Kidney epithelial cell (primary cell): ENCODE data around the gene MS4A4E. TPM values are rescaled to one million over a fixed set of nuclear protein-coding genes. Genes with fewer than 3 reads are reported as not detected.
"Not testable (repeated sequence)": the region's sequence is repeated elsewhere in the genome, so short reads cannot be mapped to it uniquely, and the experiment has no call there.

Source experiments
- DNase-seq: peaks from one replicate; pipeline ENCODE4 v3.0.0-alpha.2; 2010; ENCODE audit warnings: low read depth
- H3K27me3 ChIP-seq: 2 replicates; pipeline ENCODE4 v1.6.0; 2011; ENCODE audit warnings: low read length; ENCODE audit not compliant: control insufficient read depth, insufficient read depth
- H3K36me3 ChIP-seq: 2 replicates; pipeline ENCODE4 v1.5.1; 2011; ENCODE audit warnings: low read length; ENCODE audit not compliant: control insufficient read depth, insufficient read depth
- H3K4me3 ChIP-seq: 2 replicates; pipeline ENCODE4 v1.5.1; 2011; ENCODE audit warnings: low read depth, mild to moderate bottlenecking, control low read depth, low read length
- total RNA-seq: library from RNA; depleted of rRNA; stranded (reverse); fragments of >200 nt; gene quantifications from 2 replicates; pipeline ENCODE4 v1.2.3, GENCODE V29; 2015
- TF ChIP-seq, protein P1 (sequence below): IDR thresholded peaks from 2 replicates; pipeline ENCODE4 v1.5.1; 2011; ENCODE audit warnings: mild to moderate bottlenecking, moderate library complexity, low read length, control low read depth, inconsistent platforms; ENCODE audit not compliant: insufficient read depth, poor library complexity, severe bottlenecking

Gene MS4A4E
- total RNA-seq, 1 donor from 2014 or later: not detected

DNA sequence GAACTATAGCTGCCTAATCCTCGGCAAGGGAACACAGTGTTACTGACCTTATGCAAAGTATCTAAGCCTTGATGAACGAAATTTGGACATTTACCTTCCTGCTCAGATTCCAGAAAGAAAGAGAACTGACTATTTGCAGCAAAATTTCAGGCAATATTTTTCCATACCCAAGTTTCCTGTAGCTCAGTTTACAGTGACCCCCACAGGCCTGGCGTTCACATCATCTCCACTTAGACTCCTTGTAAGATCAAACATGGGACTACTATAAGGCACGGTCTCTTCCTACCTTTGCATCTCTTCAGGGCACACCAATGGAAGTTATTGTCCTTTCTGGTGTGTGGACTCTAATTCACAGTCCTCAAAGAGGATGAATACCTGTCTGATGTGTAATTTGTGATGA lies 81.2 kb downstream of the MS4A4E start:
- H3K36me3 ChIP-seq: no peaks in the 10 kb centered on the region
- no peaks in the 10 kb centered on the region for H3K27me3 ChIP-seq
- no peak for DNase-seq
- no peak overlapping the region for H3K4me3 ChIP-seq
- TF ChIP-seq, protein P1, sequence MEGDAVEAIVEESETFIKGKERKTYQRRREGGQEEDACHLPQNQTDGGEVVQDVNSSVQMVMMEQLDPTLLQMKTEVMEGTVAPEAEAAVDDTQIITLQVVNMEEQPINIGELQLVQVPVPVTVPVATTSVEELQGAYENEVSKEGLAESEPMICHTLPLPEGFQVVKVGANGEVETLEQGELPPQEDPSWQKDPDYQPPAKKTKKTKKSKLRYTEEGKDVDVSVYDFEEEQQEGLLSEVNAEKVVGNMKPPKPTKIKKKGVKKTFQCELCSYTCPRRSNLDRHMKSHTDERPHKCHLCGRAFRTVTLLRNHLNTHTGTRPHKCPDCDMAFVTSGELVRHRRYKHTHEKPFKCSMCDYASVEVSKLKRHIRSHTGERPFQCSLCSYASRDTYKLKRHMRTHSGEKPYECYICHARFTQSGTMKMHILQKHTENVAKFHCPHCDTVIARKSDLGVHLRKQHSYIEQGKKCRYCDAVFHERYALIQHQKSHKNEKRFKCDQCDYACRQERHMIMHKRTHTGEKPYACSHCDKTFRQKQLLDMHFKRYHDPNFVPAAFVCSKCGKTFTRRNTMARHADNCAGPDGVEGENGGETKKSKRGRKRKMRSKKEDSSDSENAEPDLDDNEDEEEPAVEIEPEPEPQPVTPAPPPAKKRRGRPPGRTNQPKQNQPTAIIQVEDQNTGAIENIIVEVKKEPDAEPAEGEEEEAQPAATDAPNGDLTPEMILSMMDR: no peak

- Histone ChIP-seq H3K27me3 (no peaks in the 10 kb centered on the region), H3K4me3 (no peak overlapping the region), H3K36me3 (no peaks in the 10 kb centered on the region)
- DNase-seq: no peak
- TF ChIP-seq, protein P1: no peak
These were observed 81.8 kb downstream of the MS4A4E start for GRCh38 chr11:60161107-60161506.

GRCh38 chr11:60159868-60160267 lies 83.1 kb downstream of the MS4A4E start:
- H3K36me3 ChIP-seq: no peaks in the 10 kb centered on the region
- TF ChIP-seq, protein P1: no peak
- H3K27me3 ChIP-seq: no peaks in the 10 kb centered on the region
- DNase-seq: no peak
- no peak overlapping the region for H3K4me3 ChIP-seq

DNA sequence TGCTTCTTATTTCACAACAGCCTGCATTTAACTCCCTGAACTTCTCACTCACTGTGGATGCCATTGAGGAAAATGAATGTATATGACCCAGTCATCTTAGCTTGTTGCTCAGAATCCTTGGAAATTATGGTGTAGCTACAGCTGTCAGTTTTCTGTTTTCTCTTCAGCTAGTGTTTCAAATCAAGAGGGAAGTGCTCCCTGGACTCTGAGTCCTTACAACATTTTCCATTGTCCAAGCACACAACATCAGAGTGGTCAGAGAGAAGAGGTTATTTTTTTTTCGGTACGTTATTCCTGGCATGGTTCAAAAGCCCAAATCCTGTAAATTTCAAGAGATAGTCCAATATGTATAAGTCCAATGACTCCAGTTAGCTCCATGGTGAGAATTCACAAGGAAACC lies 83.7 kb downstream of the MS4A4E start:
- TF ChIP-seq, protein P1: no peak
- no peaks in the 10 kb centered on the region for H3K36me3 ChIP-seq
- no peaks in the 10 kb centered on the region for H3K27me3 ChIP-seq
- no peak for DNase-seq
- H3K4me3 ChIP-seq: no peak overlapping the region

DNA sequence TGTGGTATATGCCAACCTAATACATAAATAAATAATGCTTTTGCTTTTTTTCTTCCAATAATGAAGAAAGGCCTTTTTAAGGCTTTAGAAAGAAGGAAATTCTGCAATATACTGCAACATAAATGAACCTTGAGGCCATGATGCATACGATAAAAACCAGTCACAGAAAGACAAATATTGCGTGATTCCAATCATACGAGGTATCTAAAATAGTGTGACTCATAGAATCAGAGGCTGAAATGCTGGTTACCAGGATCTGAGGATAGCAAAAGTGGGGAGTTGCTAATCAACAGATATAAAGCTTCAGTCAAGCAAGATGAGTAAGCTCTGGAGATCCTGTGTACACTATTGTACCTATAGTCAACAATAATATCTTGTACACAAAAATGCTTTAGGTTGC lies 84.3 kb downstream of the MS4A4E start:
- TF ChIP-seq, protein P1: no peak
- no peak overlapping the region for H3K4me3 ChIP-seq
- DNase-seq: no peak
- H3K36me3 ChIP-seq: no peaks in the 10 kb centered on the region
- H3K27me3 ChIP-seq: no peaks in the 10 kb centered on the region

DNA sequence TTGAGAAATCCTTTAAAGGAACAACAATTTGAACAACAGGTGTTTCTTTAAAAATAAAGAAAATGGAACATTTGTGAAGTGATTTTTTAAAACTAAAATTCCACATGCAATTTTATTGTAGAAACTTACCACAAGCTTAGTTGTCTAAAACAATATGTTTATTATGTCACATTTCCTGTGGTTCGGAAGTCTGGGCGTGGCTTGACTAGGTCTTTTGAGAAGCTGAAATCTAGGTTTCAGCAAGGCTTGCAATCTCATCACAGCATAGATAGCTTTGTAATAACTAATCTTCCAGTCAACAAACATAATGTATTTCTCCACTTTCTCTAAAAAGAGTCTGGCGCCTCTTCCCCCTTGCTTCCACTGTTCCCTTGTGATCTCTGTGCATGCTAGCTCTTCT lies 87.0 kb downstream of the MS4A4E start:
- H3K36me3 ChIP-seq: no peaks in the 10 kb centered on the region

GRCh38 chr11:60152727-60153126 lies 90.2 kb downstream of the MS4A4E start:
- not testable (repeated sequence) for H3K36me3 ChIP-seq, DNase-seq, H3K27me3 ChIP-seq, H3K4me3 ChIP-seq

More for the DNA sequence above, 87.0 kb downstream of the MS4A4E start:
- Histone ChIP-seq H3K27me3 (no peaks in the 10 kb centered on the region), H3K4me3 (no peak overlapping the region)
- no peak for DNase-seq
- TF ChIP-seq, protein P1: no peak
